Activated CD4-positive, alpha-beta T cell treated with anti-CD3 and anti-CD28 coated beads, Interleukin-2, amount 50 U/mL, for 48 hours (primary cell): Measurements from ENCODE around the gene GRK6.

Experiments used
- DNase-seq, 2 experiments: peaks; one replicate each; pipeline ENCODE4 v3.0.0-alpha.2; 2020

The GRK6 gene

DNA sequence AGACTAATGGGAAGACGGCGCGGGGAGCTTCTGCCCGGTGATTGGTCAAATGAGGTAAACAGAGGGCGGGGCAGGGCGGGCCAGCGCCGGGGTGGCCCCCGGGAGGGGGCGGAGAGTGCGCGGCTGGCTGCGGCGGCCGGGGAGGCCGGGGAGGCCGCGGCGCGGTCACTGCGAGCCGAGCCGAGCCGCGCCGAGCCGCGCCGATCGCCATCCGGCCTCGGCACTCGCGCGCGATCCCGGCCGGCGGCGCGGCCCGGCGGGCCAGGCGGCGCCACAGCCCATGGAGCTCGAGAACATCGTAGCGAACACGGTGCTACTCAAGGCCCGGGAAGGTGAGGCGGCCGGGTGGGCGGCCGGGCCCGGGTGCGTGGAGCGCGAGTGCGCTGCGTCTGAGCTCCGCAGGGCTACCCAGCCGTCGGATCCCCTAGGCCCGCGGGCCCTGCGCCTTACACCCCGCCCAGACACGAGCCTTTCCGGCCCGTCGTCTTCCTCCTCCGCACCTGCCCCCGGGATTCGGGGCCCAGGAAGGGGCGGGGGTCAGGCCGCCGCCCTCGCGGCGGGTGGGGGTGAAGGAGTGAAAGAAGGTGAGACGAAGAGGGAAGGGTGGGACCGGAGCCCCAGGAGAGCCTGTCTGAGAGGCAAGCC lies at the start of gene GRK6:
Gene GRK6 (plus strand): TSS at position 111 of the 645 bp plus-strand sequence. CDS start 170 bp downstream, at position 281.
- peak; percentile 67 to 70 for DNase-seq

DNA sequence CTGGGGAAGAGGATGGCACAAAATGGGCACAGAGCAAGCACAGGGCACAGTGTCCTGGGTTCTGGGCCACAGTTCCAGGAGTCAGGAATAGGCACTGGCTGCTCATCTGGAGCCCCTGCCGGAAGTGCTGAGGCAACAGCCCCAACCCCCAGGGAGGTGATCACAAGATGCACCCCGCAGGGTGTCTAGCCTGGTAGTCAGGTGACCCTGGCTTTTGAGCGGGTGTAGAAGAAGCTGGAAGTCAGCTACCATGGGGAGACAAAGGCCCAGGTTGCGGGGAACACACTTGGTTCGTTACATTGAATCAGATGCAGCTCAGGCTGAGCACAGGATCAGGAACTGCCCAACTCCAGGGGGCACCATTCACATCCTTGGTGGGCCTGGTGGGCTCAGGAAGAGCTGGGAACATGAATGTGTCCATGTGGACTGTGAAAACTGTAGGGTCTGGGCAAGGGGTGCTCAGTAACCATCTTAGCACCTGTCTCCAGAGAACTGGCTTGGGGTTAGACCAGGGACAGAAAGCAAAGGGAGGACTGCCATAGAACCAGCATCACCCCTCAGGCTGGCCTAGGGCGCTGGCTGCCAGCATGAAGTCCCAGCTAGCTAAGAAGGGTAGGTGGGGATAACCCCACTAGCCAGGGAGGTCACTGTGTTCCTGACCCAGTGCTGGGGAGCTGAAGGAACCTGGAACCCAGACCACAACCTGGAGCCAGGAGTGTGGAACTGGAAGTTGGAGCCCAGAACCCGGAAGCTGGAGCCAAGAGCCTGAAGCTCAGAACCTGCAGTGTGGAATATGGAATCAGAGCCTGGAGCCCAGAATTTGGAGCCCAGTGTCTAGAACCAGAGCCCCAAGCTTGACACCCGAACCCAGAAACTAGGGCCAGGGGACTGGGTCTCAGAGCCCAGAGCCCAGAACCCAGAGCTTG lies 48.4 kb upstream of the GRK6 start:
- no peak for DNase-seq

DNA sequence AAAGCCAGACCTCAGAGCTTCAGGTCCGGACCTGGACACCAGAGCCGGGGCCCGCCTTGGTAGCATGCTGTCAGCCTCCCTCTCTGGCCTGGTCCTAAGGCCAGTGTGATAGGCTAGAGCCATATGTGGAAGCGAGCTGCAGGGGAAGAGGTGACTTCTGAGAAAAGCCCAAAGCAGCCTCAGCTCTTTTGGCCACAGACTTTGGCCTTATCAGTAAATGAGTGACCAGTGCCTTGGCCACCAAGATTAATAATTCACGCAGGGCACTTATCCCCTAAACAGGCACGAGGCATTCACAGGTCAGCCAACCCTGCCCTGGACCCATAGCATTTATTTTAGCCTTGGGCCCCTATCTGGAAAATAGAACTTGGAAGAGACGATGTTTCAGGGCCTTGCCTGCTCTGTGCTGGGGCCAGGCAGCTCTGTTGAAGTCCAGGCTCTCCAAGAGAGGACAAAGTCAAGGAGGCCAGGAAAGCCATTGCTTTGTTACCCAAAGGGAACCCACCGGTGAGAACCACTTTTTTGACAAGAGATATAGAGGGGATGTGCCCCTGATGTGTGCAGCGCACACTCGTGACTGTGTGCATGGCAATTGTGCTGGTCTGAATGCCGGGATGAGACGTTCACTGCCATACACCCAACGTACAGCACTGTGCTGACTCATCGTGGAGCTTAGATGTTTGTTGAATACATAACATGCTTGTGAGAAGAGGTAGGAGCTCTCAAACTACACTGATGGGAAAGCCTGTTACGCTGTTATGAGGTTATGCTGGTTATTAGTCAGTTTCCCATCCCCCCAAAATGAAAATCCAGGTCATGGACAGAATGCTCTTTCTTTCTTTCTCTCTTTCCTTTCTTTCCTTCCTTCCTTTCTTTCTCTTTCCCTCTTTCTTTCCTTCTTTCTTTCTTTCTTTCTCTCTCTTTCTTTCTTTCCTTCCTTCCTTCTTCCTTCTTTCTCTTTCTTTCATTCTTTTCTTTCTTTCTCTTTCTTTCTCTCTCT lies 47.3 kb upstream of the GRK6 start:
- DNase-seq, result peak in 1 of 2 experiments; percentile 51

DNA sequence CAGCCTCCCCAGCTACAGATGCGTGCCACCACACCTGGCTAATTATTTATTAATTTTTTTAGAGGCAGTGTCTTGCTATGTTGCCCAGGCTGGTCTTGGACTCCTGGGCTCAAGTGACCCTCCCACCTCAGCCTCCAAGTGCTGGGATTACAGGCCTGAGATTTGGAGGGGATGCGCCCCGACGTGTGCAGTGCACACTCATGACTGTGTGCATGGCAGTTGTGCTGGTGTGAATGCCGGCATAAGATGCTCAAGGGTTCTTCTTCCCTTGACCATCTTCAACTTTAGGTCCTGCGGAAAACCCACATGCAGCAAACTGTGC lies 45.7 kb upstream of the GRK6 start:
- DNase-seq, result no peak

DNA sequence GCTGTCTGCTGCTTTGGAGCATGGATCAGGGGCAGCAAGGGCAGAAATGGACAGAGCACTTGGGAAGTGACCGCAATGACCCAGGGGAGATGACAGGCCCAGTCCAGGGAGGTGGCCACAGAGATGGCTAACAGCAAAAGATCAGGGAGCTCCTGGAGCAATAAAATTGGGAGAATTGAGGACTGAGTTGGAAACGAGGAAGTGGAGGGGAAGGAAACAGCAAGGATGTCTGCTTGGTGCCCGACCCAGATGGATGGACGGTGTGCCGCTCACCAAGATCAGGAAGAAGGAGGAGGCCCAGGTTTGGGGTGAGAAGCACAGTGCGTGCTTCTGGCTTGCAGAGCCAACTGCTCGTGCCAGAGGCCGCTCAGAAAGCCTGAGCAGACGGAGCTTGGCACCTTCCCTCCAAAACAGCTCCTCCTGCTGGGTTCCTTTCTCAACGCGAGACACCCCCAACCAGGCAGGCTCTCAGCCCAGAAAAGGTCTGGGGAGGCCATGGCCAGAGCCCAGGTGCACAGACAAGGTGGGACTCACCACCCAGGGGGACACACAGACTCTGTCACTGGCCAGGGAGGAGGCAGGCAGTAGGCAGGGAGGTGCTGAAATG lies 44.0 kb upstream of the GRK6 start:
- DNase-seq, result peak in 1 of 2 experiments; percentile 27

DNA sequence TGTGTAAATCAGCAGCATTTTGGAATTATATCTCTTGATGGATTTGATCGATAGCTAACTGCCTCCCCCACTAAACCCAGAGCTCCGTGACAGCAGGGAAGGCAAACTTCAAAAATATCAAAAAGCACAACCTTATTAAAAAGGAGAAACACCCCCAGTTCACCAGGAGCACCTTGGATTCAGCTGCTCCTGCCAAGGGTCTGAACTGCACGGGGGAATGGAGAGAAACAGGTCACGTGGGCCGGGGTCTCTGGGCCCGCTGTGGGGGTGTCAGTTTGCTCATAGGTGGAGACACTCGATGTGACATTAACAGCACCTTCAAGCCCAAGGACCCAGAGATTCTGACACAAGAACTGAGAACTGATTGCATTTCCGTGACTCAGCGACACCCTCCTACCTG lies 43.3 kb upstream of the GRK6 start:
- no peak for DNase-seq

DNA sequence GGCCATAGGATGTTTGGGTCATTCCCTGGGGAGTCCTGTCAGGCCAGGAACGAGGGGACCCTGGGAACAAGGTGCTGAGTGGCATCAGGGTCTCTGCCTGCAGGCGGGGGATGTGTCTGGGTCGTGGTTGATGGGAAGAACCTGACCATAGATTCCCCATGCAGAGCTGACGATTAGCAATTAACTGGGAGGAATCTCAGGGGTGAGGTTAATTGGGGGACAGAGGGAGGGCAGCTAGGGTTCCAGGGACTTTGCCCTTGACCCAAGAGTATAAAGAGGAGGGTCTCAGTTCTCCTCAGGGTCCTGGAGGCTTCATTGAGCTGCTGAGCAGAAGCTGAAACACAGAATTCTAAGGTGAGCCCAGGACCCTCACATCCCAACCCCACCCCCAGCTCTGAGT lies 42.3 kb upstream of the GRK6 start, which contains the start of gene SLC34A1:
Gene SLC34A1 (plus strand): TSS at position 301 of the 400 bp plus-strand sequence. CDS start 1,308 bp downstream, outside the sequence.
- DNase-seq, result no peak

DNA sequence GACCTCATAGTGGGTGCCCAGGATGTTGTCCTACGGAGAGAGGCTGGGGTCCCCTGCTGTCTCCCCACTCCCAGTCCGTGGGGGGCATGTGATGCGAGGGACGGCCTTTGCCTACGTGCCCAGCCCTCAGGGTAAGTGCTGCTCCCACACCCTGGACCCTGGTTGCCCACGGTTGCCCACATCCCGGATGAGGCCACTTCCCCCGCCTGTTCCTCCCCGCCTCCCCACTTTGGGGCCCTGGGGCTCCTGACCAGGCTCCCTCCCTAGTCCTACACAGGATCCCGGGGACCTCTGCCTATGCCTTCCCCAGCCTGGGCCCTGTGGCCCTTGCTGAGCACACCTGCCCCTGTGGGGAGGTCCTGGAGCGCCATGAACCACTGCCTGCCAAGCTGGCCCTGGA lies 40.8 kb upstream of the GRK6 start:
- no peak for DNase-seq

DNA sequence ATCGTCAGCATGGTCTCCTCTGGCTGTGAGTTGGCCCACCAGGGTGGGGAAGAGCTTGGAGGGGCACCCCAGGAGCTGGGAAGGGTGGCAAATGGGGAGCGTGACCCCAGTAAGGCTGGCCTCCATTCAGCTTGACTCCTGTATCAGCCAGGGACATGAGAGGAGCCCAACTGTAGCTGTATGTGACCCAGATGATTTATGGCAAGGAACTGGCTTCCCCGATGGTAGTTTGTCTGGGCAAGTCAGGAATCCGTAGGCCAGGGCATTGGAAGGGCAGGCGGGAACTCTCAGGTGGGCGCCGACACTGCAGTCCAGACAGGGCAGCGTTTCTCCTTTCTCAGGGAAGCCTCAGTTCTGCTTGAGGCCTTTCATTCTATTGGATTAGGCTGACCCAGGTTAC lies 39.9 kb upstream of the GRK6 start:
- DNase-seq, result no peak

DNA sequence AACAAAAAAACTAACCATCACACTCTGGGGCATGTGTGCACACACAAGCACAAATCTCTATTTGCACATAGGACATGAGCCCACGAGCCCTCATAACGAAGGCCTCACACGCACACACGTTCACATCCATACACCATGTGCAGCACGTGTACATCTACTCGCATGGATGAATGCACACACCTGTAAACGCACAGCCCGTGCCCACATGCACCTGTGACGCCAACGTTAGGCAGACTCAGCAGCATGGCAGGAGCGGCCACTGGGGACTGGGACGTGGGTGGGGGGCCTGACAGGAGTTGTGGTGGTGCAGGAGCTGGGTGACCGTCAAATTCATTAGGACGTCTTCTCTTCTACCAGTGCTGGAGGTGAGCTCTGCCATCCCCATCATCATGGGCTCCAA lies 39.1 kb upstream of the GRK6 start:
- DNase-seq, result no peak

DNA sequence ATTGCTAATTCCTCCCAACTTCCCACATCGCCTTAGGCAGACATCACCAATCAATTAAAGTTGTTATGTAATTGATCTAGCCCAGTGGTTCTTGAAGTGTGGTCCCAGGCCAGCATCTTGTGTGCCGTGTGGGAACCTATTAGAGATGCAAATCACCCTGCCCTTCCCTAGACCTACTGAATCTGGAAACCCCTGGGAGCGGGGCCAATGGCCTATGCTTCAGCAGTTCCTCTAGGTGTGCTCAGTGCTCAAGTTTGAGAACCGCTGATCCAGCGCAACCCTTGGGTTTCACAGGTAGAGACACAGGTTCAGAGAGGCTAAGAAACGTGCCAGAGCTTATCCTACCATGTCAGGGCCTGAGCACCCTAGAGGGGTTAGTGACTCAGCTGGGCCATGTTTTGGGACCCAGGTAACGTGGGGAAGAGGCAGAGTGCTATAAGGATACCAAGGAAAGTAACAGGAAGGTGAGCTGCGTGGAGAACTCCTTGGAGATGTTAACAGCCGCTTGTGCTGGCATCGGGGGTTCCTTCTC lies 37.9 kb upstream of the GRK6 start:
- DNase-seq, result no peak

DNA sequence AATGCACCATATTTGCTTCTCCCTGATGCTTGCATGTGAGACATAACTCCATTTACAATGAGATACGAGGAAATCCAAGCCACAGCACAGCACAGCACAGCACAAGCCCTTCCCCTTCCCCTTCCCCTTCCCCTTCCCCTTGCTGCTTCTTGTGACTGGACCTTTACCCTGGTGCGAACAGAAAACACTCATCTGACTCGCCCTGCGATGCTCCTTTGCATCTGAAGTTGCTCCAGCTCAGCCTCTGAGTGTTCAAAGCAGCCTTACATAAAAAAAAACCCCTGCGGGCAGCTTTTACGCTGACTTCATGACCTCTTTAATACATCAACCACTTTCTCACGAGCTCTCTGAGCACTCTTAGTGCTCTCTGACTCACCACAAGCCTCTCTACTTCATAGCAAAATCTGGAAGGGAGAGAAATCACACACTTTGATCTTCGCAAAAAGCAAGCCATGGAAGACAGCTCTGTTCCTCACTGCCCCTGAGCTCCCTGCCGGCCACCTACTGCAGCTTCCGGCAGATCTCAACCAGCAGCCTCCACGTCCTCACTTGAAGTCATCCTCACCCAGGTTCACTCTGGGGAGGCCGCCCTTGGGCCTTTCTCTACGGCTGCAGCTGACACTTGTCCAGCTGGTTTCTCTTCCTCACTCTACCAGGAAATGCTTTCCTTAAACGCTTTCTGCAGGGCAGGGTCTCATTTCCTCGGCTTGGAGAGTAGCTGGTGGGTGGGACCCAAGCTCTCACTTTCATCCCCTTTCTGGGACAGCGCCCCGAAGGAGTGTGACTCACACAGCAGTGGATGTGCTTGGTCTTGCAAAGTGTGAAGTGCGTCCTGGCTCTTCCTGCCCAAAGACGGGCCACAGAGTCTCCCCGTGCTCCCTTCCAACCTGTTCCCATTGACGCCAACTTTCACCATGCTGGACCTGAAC lies 37.0 kb upstream of the GRK6 start:
- DNase-seq, result peak; percentile 59 to 69

DNA sequence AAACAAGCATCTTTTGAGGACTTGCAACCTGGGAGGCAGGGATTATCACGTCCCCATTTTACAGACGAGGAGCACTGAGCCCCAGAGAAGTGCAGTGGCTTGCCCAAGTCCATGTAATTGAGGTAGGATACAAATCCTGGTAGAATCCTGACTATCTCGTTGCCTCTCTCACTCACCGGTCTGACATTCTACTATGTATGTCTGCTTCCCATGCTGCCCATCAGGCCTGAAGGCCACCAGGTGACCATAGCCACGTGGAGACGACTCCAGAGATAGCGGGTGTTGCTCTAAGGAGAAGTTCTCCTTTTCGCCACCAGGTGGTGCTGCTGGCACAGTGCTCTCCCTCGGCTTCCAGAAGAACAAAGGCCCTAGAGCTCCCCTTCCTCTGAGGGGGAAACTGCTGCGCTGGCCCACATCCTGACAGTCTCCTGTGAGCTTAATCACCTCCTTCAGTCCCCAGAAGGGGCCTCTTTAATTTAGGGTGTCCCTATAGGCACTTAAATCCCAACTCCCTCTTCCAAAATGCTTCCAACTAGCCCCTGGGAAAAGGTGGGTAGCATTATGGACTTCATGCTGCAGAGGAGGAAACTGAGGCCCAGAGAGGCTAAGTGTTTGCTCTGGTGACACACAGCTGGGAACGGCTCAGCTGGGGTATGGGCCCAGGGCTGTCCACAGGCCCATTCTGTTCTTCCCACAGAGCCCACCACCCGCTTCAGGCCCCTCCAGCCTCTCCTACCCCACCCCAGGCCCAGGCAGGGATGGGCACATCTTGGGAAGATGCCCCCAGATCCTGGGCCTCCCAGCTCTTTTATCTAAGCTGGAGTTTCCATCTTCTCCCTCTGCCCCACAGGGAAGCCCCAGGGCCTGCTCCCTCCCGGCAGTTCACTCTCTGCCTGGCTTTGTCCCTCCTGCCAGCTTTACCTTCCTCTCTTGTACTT lies 35.8 kb upstream of the GRK6 start:
- DNase-seq, result peak; percentile 92 to 93

DNA sequence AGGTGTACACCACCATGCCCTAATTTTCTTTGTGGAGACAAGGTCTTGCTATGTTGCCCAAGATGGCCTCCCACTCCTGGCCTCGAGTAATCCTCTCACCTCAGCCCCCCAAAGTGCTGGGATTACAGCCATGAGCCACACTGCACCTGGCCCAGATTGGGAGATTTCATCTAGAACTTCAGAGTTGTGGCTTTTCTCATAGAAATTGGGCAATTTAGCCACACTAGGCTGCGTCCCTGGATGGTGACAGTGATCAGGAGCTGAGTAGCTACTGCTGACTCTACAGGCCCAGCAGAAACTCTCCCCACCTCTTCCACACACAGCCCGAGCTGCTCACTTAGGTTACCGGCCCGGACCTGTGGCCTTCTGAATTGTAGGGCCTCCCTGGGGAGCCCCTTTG lies 33.7 kb upstream of the GRK6 start:
- DNase-seq, result no peak

DNA sequence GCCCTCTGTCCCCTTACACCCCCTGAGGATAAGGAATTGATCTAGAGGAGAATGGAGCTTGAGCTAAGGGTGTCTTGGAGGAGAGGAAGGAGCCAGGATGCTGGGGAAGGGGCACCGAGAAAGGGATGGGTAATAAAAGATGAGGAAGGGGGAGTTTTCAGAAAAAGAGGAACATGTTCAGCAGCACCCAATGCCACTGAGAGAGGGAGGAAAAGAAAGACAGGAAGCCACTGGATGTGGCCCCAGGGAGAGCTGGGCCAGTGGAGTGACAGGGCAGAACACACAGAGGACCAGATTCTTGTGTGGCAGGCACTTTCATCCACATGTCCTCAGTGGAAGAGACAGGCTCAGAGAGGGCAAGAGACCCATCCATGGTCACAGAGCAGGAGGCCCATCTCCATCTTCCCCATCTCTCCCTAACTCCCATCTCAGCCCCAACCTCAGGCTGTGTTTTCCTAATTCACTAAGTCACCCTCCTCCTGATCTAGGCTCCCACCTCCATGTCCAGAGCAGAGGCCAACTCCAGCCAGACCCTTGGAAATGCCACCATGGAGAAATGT lies 33.2 kb upstream of the GRK6 start:
- DNase-seq, result no peak

DNA sequence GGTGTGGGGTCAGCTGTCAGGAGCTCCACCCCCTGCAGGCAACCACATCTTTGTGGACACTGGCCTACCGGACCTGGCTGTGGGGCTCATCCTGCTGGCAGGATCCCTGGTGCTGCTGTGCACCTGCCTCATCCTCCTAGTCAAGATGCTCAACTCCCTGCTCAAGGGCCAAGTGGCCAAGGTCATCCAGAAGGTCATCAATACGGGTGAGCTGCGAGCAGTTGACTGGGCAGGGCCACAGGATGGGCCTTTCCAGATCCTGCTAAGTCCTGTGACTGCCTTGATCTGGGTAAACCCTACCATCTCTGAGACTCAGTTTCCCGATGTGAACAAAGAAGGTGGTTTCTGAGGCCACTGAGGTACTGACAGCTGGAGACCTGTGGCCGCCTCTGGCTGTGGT lies 32.5 kb upstream of the GRK6 start:
- DNase-seq, result no peak

DNA sequence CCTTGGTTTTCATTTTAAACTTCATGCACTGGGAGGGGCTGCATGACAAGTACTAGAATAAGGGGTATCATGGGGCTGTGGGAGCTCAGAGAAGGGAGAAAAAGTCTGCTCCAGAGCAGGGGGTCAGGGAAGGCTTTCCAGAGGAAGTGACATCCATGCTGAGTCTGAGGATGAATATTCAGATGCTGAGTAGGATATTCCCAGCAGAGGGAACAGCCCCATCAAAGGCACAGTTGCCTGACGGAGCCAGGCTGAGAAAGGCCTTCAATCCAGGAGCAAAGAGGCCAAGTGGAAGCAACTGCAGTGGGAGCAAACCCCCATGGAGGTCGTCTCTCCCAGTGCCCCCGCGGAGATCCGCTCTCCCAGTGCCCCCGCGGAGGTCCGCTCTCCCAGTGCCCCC lies 30.4 kb upstream of the GRK6 start:
- DNase-seq, result no peak

DNA sequence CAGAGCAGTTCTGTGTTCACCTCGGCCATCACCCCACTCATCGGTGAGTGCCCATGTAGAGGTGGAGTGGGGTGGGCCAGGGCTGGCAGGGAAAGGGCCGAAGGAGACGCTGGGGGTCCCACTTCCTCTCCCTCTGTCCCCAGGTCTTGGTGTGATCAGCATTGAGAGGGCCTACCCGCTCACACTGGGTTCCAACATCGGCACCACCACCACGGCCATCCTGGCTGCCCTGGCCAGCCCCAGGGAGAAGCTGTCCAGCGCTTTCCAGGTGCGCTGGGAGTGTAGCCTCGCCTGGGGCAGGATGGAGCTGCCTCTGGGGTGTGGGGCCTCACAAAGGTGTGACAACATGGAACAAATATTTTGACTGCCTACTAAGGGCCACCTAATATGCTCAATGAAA lies 29.7 kb upstream of the GRK6 start:
- DNase-seq, result no peak

DNA sequence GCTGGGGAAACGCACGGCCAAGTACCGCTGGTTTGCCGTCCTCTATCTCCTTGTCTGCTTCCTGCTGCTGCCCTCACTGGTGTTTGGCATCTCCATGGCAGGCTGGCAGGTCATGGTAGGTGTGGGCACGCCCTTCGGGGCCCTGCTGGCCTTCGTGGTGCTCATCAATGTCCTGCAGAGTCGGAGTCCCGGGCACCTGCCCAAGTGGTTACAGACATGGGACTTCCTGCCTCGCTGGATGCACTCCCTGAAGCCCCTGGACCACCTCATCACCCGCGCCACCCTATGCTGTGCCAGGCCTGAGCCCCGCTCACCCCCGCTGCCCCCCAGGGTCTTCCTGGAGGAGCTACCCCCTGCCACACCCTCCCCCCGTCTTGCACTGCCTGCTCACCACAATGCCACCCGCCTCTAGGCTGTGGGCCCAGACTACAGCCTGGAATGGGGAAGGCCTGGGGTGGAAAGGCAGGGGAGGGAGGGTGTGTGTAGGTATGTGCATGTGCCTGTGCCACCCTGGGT lies 28.5 kb upstream of the GRK6 start:
- DNase-seq, result no peak
